RWPE2 (cell line): ENCODE results near the gene KCNMB2.
"Not testable (repeated sequence)": the region's sequence is repeated elsewhere in the genome, so short reads cannot be mapped to it uniquely, and the experiment has no call there.

Source experiments
- ATAC-seq: fragments of 200-7000 bp; cut with Tn5 transposase; 3 replicates; pipeline ENCODE4 v1.9.1; 2021; ENCODE audit warnings: low read depth
- DNase-seq: peaks from one replicate; pipeline ENCODE4 v3.0.0-alpha.2; 2020; ENCODE audit warnings: low spot score
- H3K27ac ChIP-seq: fragments of 450-650 bp; 2 replicates; pipeline ENCODE4 v1.5.1; 2017; ENCODE audit warnings: mild to moderate bottlenecking; ENCODE audit not compliant: poor library complexity, severe bottlenecking
- H3K27me3 ChIP-seq: fragments of 250-450 bp; sonication (Bioruptor Pico); 2 replicates; pipeline ENCODE4 v1.5.1; 2021; ENCODE audit warnings: mild to moderate bottlenecking, moderate library complexity; ENCODE audit not compliant: insufficient read depth, poor library complexity, severe bottlenecking
- H3K36me3 ChIP-seq: fragments of 250-450 bp; sonication (Bioruptor Pico); 2 replicates; pipeline ENCODE4 v1.5.1; 2020; ENCODE audit warnings: low read depth, mild to moderate bottlenecking, moderate library complexity
- H3K4me1 ChIP-seq: fragments of 250-450 bp; sonication (Bioruptor Pico); 2 replicates; pipeline ENCODE4 v1.5.1; 2021; ENCODE audit warnings: mild to moderate bottlenecking, moderate library complexity; ENCODE audit not compliant: insufficient read depth, poor library complexity, severe bottlenecking
- H3K4me3 ChIP-seq: fragments of 250-450 bp; sonication (Bioruptor Pico); 2 replicates; pipeline ENCODE4 v1.5.1; 2021; ENCODE audit warnings: mild to moderate bottlenecking, moderate library complexity; ENCODE audit not compliant: severe bottlenecking
- H3K9me3 ChIP-seq: fragments of 250-450 bp; sonication (Bioruptor Pico); 2 replicates; pipeline ENCODE4 v1.5.1; 2021; ENCODE audit warnings: mild to moderate bottlenecking, moderate library complexity; ENCODE audit not compliant: severe bottlenecking
- CTCF ChIP-seq: fragments of 450-650 bp; IDR thresholded peaks from one replicate; pipeline ENCODE4 v1.5.1; 2017; ENCODE audit warnings: mild to moderate bottlenecking, moderate library complexity; ENCODE audit not compliant: poor library complexity, severe bottlenecking

KCNMB2 gene

GRCh38 chr3:178540184-178540583, 3.9 kb downstream of the KCNMB2 start:
- no peak for DNase-seq
- no peaks in the 10 kb centered on the region for H3K36me3 ChIP-seq
- no peaks in the 10 kb centered on the region for H3K4me1 ChIP-seq
- no peak overlapping the region for H3K27ac ChIP-seq
- no peak overlapping the region for H3K4me3 ChIP-seq
- H3K9me3 ChIP-seq: no peaks in the 10 kb centered on the region
- no peak for ATAC-seq
- TF ChIP-seq CTCF: no peak
- H3K27me3 ChIP-seq: peaks cover 16% of the 10 kb centered on the region

GRCh38 chr3:178545337-178545736, 9.1 kb downstream of the KCNMB2 start:
- no peak for DNase-seq
- Histone ChIP-seq H3K27ac (no peak overlapping the region), H3K4me1 (no peaks in the 10 kb centered on the region), H3K9me3 (no peaks in the 10 kb centered on the region), H3K27me3 (no peaks in the 10 kb centered on the region), H3K36me3 (no peaks in the 10 kb centered on the region), H3K4me3 (no peak overlapping the region)
- TF ChIP-seq CTCF: no peak
- no peak for ATAC-seq

GRCh38 chr3:178546079-178546478, 9.8 kb downstream of the KCNMB2 start:
- Histone ChIP-seq H3K4me3 (no peak overlapping the region), H3K4me1 (no peaks in the 10 kb centered on the region), H3K36me3 (no peaks in the 10 kb centered on the region), H3K27me3 (no peaks in the 10 kb centered on the region), H3K9me3 (no peaks in the 10 kb centered on the region), H3K27ac (no peak overlapping the region)
- ATAC-seq: no peak
- TF ChIP-seq CTCF: no peak
- no peak for DNase-seq

GRCh38 chr3:178549426-178549825, 13.2 kb downstream of the KCNMB2 start:
- not testable (repeated sequence) for ATAC-seq, H3K9me3 ChIP-seq, H3K36me3 ChIP-seq, H3K4me1 ChIP-seq, DNase-seq, H3K27ac ChIP-seq, H3K4me3 ChIP-seq, H3K27me3 ChIP-seq

- Histone ChIP-seq H3K36me3 (no peaks in the 10 kb centered on the region), H3K4me1 (no peaks in the 10 kb centered on the region), H3K27me3 (no peaks in the 10 kb centered on the region), H3K4me3 (no peak overlapping the region), H3K9me3 (no peaks in the 10 kb centered on the region), H3K27ac (no peak overlapping the region)
- ATAC-seq (no peak; the same call in 2 of the 3 replicates), DNase-seq (no peak)
- TF ChIP-seq CTCF: no peak
Observed at GRCh38 chr3:178551916-178552321, 15.7 kb downstream of the KCNMB2 start.

GRCh38 chr3:178558637-178559036, 22.4 kb downstream of the KCNMB2 start:
- no peaks in the 10 kb centered on the region for H3K9me3 ChIP-seq
- DNase-seq (no peak), ATAC-seq (no peak)
- no peaks in the 10 kb centered on the region for H3K27me3 ChIP-seq
- H3K27ac ChIP-seq: no peak overlapping the region
- no peak for TF ChIP-seq CTCF
- H3K36me3 ChIP-seq: no peaks in the 10 kb centered on the region
- no peak overlapping the region for H3K4me3 ChIP-seq
- no peaks in the 10 kb centered on the region for H3K4me1 ChIP-seq
